ENCODE results near the gene MARCHF6.

DNA sequence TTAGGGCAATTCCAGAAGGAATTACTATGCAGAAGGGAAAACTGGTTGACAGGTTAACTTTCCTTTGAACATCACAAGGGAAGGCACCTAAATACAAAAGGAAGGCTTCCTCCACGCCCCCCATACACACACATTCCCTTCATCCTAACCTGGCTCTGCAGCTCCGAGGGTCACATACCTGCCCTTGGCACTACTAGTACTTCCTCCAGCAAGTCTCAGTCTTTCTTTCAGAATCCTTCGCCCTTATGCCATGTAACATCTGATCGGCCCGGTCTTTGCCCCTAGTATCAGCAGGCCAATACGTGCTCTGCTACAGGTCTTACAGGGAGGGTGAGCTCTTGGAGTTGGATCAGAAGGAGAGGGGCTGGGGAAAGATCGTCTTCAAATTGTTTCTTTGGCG, 1.6 kb upstream of the MARCHF6 start:
- TF ChIP-seq POLR2A (IDR thresholded peaks at IDR 0.05; ENCODE audit: low read depth) (no peak), POLR2AphosphoS5 (IDR thresholded peaks at IDR 0.05) (no peak), EP300 (IDR thresholded peaks at IDR 0.05) (no peak)
- TF ChIP-seq, protein P1, sequence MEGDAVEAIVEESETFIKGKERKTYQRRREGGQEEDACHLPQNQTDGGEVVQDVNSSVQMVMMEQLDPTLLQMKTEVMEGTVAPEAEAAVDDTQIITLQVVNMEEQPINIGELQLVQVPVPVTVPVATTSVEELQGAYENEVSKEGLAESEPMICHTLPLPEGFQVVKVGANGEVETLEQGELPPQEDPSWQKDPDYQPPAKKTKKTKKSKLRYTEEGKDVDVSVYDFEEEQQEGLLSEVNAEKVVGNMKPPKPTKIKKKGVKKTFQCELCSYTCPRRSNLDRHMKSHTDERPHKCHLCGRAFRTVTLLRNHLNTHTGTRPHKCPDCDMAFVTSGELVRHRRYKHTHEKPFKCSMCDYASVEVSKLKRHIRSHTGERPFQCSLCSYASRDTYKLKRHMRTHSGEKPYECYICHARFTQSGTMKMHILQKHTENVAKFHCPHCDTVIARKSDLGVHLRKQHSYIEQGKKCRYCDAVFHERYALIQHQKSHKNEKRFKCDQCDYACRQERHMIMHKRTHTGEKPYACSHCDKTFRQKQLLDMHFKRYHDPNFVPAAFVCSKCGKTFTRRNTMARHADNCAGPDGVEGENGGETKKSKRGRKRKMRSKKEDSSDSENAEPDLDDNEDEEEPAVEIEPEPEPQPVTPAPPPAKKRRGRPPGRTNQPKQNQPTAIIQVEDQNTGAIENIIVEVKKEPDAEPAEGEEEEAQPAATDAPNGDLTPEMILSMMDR (IDR thresholded peaks at IDR 0.05): no peak
